Mesenchymal stem cell (in vitro differentiated cells and primary cell): ENCODE results near the gene PSMD2.

Source experiments
- DNase-seq: peaks from one replicate; pipeline ENCODE4 v3.0.0-alpha.2; 2013
- H2AFZ ChIP-seq: one replicate; pipeline ENCODE4 v1.6.1; 2013; ENCODE audit warnings: low read depth, mild to moderate bottlenecking, control low read depth, inconsistent platforms, low read length, moderate library complexity
- H2AK5ac ChIP-seq: 2 replicates; pipeline ENCODE4 v1.6.1; 2013; ENCODE audit warnings: low read length, moderate library complexity, mild to moderate bottlenecking, inconsistent platforms; ENCODE audit not compliant: severe bottlenecking
- H2BK120ac ChIP-seq: one replicate; pipeline ENCODE4 v1.6.1; 2013; ENCODE audit warnings: low read depth, mild to moderate bottlenecking, inconsistent platforms, low read length, moderate library complexity
- H2BK12ac ChIP-seq, 2 experiments: one replicate each; pipeline ENCODE4 v1.6.1; 2013; ENCODE audit warnings: inconsistent platforms in 2 of 2, low read length in 2 of 2, mild to moderate bottlenecking in 2 of 2, moderate library complexity in 2 of 2, control low read depth in 1 of 2
- H2BK15ac ChIP-seq: one replicate; pipeline ENCODE4 v1.6.1; 2013; ENCODE audit warnings: mild to moderate bottlenecking, low read depth, inconsistent platforms; ENCODE audit not compliant: poor library complexity, severe bottlenecking
- H2BK5ac ChIP-seq: 2 replicates; pipeline ENCODE4 v1.6.1; 2013; ENCODE audit warnings: low read depth, mild to moderate bottlenecking, low read length, control low read depth, inconsistent platforms; ENCODE audit not compliant: poor library complexity, severe bottlenecking
- H3K14ac ChIP-seq, 2 experiments: one replicate each; pipeline ENCODE4 v1.6.1; 2013; ENCODE audit warnings: inconsistent platforms in 2 of 2, low read length in 2 of 2, control low read depth in 1 of 2, mild to moderate bottlenecking in 1 of 2, moderate library complexity in 1 of 2
- H3K18ac ChIP-seq, 2 experiments: one replicate each; pipeline ENCODE4 v1.6.1; 2013; ENCODE audit warnings: inconsistent platforms in 2 of 2, low read length in 2 of 2, control low read depth in 1 of 2, low read depth in 1 of 2, mild to moderate bottlenecking in 1 of 2
- H3K23ac ChIP-seq, 2 experiments: one replicate each; pipeline ENCODE4 v1.6.1; 2013; ENCODE audit warnings: inconsistent platforms in 2 of 2, low read length in 2 of 2, mild to moderate bottlenecking in 2 of 2, moderate library complexity in 2 of 2, control low read depth in 1 of 2
- H3K27ac ChIP-seq: 2 replicates; pipeline ENCODE4 v1.5.1; 2013; ENCODE audit warnings: mild to moderate bottlenecking, moderate library complexity, low read length, control low read depth, inconsistent platforms; ENCODE audit not compliant: poor library complexity, severe bottlenecking
- H3K27me3 ChIP-seq, 2 experiments: 2 replicates each; pipeline versions ENCODE4 v1.6.1 to v1.7.0; 2013; ENCODE audit warnings: low read length in 2 of 2, mild to moderate bottlenecking in 2 of 2, moderate library complexity in 2 of 2, control low read depth in 1 of 2, inconsistent platforms in 1 of 2; ENCODE audit not compliant: control insufficient read depth in 1 of 2, insufficient read depth in 1 of 2
- H3K36me3 ChIP-seq, 2 experiments: 2 replicates each; pipeline versions ENCODE4 v1.6.1 to v1.7.0; 2013; ENCODE audit warnings: low read length in 2 of 2, control low read depth in 1 of 2, inconsistent platforms in 1 of 2, low read depth in 1 of 2, mild to moderate bottlenecking in 1 of 2; ENCODE audit not compliant: insufficient read depth in 2 of 2, control insufficient read depth in 1 of 2
- H3K4ac ChIP-seq, 2 experiments: one replicate each; pipeline ENCODE4 v1.6.1; 2013; ENCODE audit warnings: inconsistent platforms in 2 of 2, low read length in 2 of 2, mild to moderate bottlenecking in 2 of 2, moderate library complexity in 2 of 2, control low read depth in 1 of 2, low read depth in 1 of 2
- H3K4me1 ChIP-seq: 2 replicates; pipeline ENCODE4 v1.6.1; 2013; ENCODE audit warnings: low read depth, low read length, control low read depth; ENCODE audit not compliant: control insufficient read depth, insufficient read depth
- H3K4me2 ChIP-seq: 2 replicates; pipeline ENCODE4 v1.6.1; 2013; ENCODE audit warnings: low read length, mild to moderate bottlenecking, inconsistent platforms; ENCODE audit not compliant: poor library complexity, severe bottlenecking
- H3K4me3 ChIP-seq, 2 experiments: 2 replicates each; pipeline versions ENCODE4 v1.5.1 to v1.7.0; 2013; ENCODE audit warnings: low read length in 2 of 2, mild to moderate bottlenecking in 2 of 2, control low read depth in 1 of 2, low read depth in 1 of 2; ENCODE audit not compliant: insufficient read depth in 1 of 2
- H3K79me1 ChIP-seq: replicated peaks from 2 replicates; pipeline ENCODE4 v1.6.1; 2013; ENCODE audit warnings: mild to moderate bottlenecking, control low read depth, low read length, inconsistent platforms; ENCODE audit not compliant: poor library complexity, severe bottlenecking
- H3K9ac ChIP-seq: 2 replicates; pipeline ENCODE4 v1.7.0; 2013; ENCODE audit warnings: mild to moderate bottlenecking, low read length, moderate library complexity
- H3K9me3 ChIP-seq: 2 replicates; pipeline ENCODE4 v1.7.0; 2013; ENCODE audit warnings: mild to moderate bottlenecking, low read length; ENCODE audit not compliant: control insufficient read depth
- H4K8ac ChIP-seq: one replicate; pipeline ENCODE4 v1.6.1; 2013; ENCODE audit warnings: inconsistent platforms, mild to moderate bottlenecking, low read length, moderate library complexity
- H4K91ac ChIP-seq: one replicate; pipeline ENCODE4 v1.6.1; 2013; ENCODE audit warnings: mild to moderate bottlenecking, low read length, inconsistent platforms
- WGBS: methylation state at CpG from one replicate; pipeline ENCODE4 v1.1.7; 2013; ENCODE audit warnings: mixed read lengths; 5-methylcytosine and 5-hydroxymethylcytosine counted together

PSMD2 gene

DNA sequence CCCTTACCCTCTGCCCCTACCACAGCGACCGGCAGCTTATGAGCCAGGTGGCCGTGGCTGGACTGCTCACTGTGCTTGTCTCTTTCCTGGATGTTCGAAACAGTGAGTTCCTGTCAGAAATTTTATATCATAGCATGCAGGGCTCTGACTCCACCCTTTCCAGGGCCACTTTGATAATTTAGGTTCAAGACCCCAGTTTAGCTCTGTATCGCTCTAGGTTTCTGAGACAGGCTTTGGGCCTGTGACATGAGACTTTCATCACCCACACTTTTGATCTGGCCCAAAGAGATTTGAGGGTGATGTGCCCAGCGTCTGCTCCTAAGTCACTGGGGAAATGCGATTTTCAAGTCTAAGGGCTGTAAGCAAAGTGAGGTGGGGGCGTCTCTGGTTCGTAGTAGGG is 8.9 kb downstream of the PSMD2 start:
- peaks cover 59 to 68% of the 10 kb centered on the region in 2 experiments for H3K36me3 ChIP-seq
- no peak overlapping the region for H3K14ac ChIP-seq
- H3K79me1 ChIP-seq: peaks cover 17% of the 10 kb centered on the region
- no peak overlapping the region for H3K4ac ChIP-seq
- H3K9ac ChIP-seq: no peak overlapping the region
- H4K8ac ChIP-seq: no peak overlapping the region
- no peak overlapping the region for H3K27ac ChIP-seq
- H2BK15ac ChIP-seq: no peak overlapping the region
- over 99% methylated on average over 9 of the region's 9 CpGs for WGBS
- no peak overlapping the region for H2BK12ac ChIP-seq
- no peak overlapping the region for H3K18ac ChIP-seq
- H3K23ac ChIP-seq: no peak overlapping the region
- no peak for DNase-seq
- H2AFZ ChIP-seq: no peak overlapping the region
- H2BK5ac ChIP-seq: no peak overlapping the region
- H3K4me2 ChIP-seq: no peak overlapping the region
- H3K4me3 ChIP-seq: no peak overlapping the region
- H3K27me3 ChIP-seq: no peaks in the 10 kb centered on the region
- no peaks in the 10 kb centered on the region for H3K4me1 ChIP-seq
- no peak overlapping the region for H2AK5ac ChIP-seq
- H2BK120ac ChIP-seq: no peak overlapping the region
- H4K91ac ChIP-seq: no peak overlapping the region
- H3K9me3 ChIP-seq: no peaks in the 10 kb centered on the region

DNA sequence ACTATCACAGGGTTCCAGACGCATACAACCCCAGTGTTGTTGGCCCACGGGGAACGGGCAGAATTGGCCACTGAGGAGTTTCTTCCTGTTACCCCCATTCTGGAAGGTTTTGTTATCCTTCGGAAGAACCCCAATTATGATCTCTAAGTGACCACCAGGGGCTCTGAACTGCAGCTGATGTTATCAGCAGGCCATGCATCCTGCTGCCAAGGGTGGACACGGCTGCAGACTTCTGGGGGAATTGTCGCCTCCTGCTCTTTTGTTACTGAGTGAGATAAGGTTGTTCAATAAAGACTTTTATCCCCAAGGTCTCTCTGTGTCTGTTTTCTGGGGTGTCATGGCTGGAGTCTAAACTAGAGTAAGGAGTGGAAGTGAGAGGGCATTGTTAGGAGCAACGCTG is 9.7 kb downstream of the PSMD2 start:
- Histone ChIP-seq H2AFZ (no peak overlapping the region), H3K9me3 (no peaks in the 10 kb centered on the region), H2AK5ac (no peak overlapping the region), H4K8ac (no peak overlapping the region), H3K18ac (no peak overlapping the region), H2BK120ac (no peak overlapping the region), H3K4me2 (no peak overlapping the region), H3K36me3 (peaks cover 52 to 59% of the 10 kb centered on the region in 2 experiments), H4K91ac (no peak overlapping the region), H3K4me3 (no peak overlapping the region), H2BK5ac (no peak overlapping the region), H2BK12ac (no peak overlapping the region), H3K14ac (no peak overlapping the region), H3K23ac (no peak overlapping the region), H3K9ac (no peak overlapping the region), H3K4ac (no peak overlapping the region), H3K79me1 (peaks cover 15% of the 10 kb centered on the region), H2BK15ac (no peak overlapping the region), H3K27me3 (no peaks in the 10 kb centered on the region), H3K4me1 (no peaks in the 10 kb centered on the region), H3K27ac (no peak overlapping the region)
- WGBS: 74% methylated on average over 6 of the region's 7 CpGs
- no peak for DNase-seq

DNA sequence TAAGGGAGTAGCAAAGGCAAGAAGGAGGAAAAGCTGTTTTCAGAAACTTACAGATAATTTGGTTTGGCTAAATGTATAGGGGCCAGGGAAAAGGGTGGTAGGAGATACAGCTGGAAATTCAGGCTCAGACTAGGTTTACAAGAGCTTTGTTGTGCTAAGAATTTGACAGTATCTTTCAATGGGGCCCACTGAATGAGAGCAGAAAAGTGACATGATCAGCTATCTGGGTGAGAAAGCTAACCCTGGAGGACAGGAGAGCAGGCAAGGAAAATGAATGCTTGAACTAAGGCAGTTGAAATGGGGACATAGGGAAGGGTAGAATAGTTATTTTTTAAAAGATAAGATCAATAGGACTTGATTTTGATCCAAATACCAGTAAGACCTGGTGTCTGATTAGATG is 12.6 kb downstream of the PSMD2 start:
- no peak overlapping the region for H4K8ac ChIP-seq

DNA sequence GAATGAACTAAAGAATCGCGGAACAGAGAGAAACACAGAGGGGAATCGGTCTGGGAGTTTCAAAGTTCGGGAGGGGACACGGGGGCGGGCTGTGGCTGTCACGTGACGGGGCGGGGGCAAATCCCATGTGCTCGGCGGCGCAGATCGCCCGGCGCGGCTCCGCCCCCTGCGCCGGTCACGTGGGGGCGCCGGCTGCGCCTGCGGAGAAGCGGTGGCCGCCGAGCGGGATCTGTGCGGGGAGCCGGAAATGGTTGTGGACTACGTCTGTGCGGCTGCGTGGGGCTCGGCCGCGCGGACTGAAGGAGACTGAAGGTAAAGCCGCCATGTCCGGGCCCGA is 15.3 kb downstream of the PSMD2 start, which contains the start of gene EIF4G1:
Gene EIF4G1, plus strand, starts transcription at position 244 of the 337 bp plus-strand sequence. CDS start 1,191 bp downstream, outside the sequence.
- peak within 1 kb of the TSS; percentile 94 for H2BK5ac ChIP-seq
- 2% methylated on average over 12 of the region's 40 CpGs for WGBS
- H3K27me3 ChIP-seq: no peaks in the 10 kb centered on the region

More for the DNA sequence above, 12.6 kb downstream of the PSMD2 start:
- H3K4me1 ChIP-seq: peaks cover 6% of the 10 kb centered on the region
- H2BK5ac ChIP-seq: no peak overlapping the region
- peaks cover 5% of the 10 kb centered on the region for H3K79me1 ChIP-seq
- no peaks in the 10 kb centered on the region for H3K27me3 ChIP-seq
- no peak overlapping the region for H3K23ac ChIP-seq
- no peak overlapping the region for H3K27ac ChIP-seq
- no peak overlapping the region for H2BK15ac ChIP-seq
- H3K36me3 ChIP-seq: peaks cover 34% of the 10 kb centered on the region in 2 experiments
- H3K4me2 ChIP-seq: no peak overlapping the region
- no peak for DNase-seq
- no peak overlapping the region for H3K14ac ChIP-seq
- no peak overlapping the region for H3K4ac ChIP-seq
- H2AK5ac ChIP-seq: no peak overlapping the region
- no peak overlapping the region for H3K4me3 ChIP-seq
- no peaks in the 10 kb centered on the region for H3K9me3 ChIP-seq
- H2BK120ac ChIP-seq: no peak overlapping the region
- H3K18ac ChIP-seq: no peak overlapping the region
- no peak overlapping the region for H3K9ac ChIP-seq
- no peak overlapping the region for H2BK12ac ChIP-seq
- no peak overlapping the region for H4K91ac ChIP-seq
- no peak overlapping the region for H2AFZ ChIP-seq

More for the DNA sequence above, 15.3 kb downstream of the PSMD2 start, which contains the start of gene EIF4G1:
- peak within 1 kb of the TSS; percentile 86 for H3K4me2 ChIP-seq
- peak within 1 kb of the TSS in 1 of 2 experiments; percentile 86 for H3K23ac ChIP-seq
- H3K4me1 ChIP-seq: peaks cover 21% of the 10 kb centered on the region
- peak within 1 kb of the TSS; percentile 96 for H3K9ac ChIP-seq
- H3K4me3 ChIP-seq: peak within 1 kb of the TSS; percentile 85 to 92
- H2BK12ac ChIP-seq: peak within 1 kb of the TSS; percentile 21 to 77
- peak within 1 kb of the TSS; percentile 97 for H4K91ac ChIP-seq
- peak within 1 kb of the TSS; percentile 31 for H2AFZ ChIP-seq
- H3K4ac ChIP-seq: peak within 1 kb of the TSS; percentile 95 to 99
- H4K8ac ChIP-seq: peak within 1 kb of the TSS; percentile 88
- peak within 1 kb of the TSS; percentile 97 for H2BK120ac ChIP-seq
- H3K79me1 ChIP-seq: no peaks in the 10 kb centered on the region
- peak within 1 kb of the TSS; percentile 75 for H2AK5ac ChIP-seq
- H3K27ac ChIP-seq: peak within 1 kb of the TSS; percentile 90
- no peaks in the 10 kb centered on the region for H3K9me3 ChIP-seq
- peak within 1 kb of the TSS; percentile 96 to 97 for H3K18ac ChIP-seq
- peaks cover 26 to 31% of the 10 kb centered on the region in 2 experiments for H3K36me3 ChIP-seq
- H3K14ac ChIP-seq: peak within 1 kb of the TSS; percentile 25 to 89
- DNase-seq: peak; percentile 91
- peak within 1 kb of the TSS; percentile 94 for H2BK15ac ChIP-seq
